ENCODE data around the gene LETM1.
A peak's percentile ranks its signal among the peaks of the same experiment; 100 is the strongest.
"Not testable (repeated sequence)": the region's sequence is repeated elsewhere in the genome, so short reads cannot be mapped to it uniquely, and the experiment has no call there.

Gene LETM1

GRCh38 chr4:1851575-1852410 is 4.2 kb downstream of the LETM1 start:
- no peak for DNase-seq (ENCODE audit: low spot score)

GRCh38 chr4:1851160-1851559 is 4.8 kb downstream of the LETM1 start:
- DNase-seq (ENCODE audit: low spot score) = no peak

- DNase-seq (ENCODE audit: low spot score) = no peak
These were observed 5.7 kb downstream of the LETM1 start for GRCh38 chr4:1850276-1850675.

GRCh38 chr4:1846580-1846979 is 9.4 kb downstream of the LETM1 start:
- no peak for DNase-seq (ENCODE audit: low spot score)

GRCh38 chr4:1844618-1845017 is 11.3 kb downstream of the LETM1 start:
- not testable (repeated sequence) for DNase-seq (ENCODE audit: low spot score)

GRCh38 chr4:1843852-1844251 is 12.1 kb downstream of the LETM1 start:
- DNase-seq (ENCODE audit: low spot score) = peak; percentile 51

- DNase-seq (ENCODE audit: low spot score) = no peak
These were observed 12.9 kb downstream of the LETM1 start for GRCh38 chr4:1842993-1843448.

- DNase-seq (ENCODE audit: low spot score) = no peak
These were observed 13.5 kb downstream of the LETM1 start for GRCh38 chr4:1842339-1842895.

- no peak for DNase-seq (ENCODE audit: low spot score)
These were observed 14.1 kb downstream of the LETM1 start for GRCh38 chr4:1841887-1842210.

- no peak for DNase-seq (ENCODE audit: low spot score)
These were observed 14.6 kb downstream of the LETM1 start for GRCh38 chr4:1841201-1841886.

GRCh38 chr4:1839282-1839681 is 16.7 kb downstream of the LETM1 start:
- DNase-seq (ENCODE audit: low spot score) = no peak

GRCh38 chr4:1837069-1837468 is 18.9 kb downstream of the LETM1 start:
- no peak for DNase-seq (ENCODE audit: low spot score)

GRCh38 chr4:1836650-1837049 is 19.3 kb downstream of the LETM1 start:
- DNase-seq (ENCODE audit: low spot score) = no peak

- not testable (repeated sequence) for DNase-seq (ENCODE audit: low spot score)
These were observed 20.1 kb downstream of the LETM1 start for GRCh38 chr4:1835836-1836235.

- DNase-seq (ENCODE audit: low spot score) = no peak
These were observed 21.7 kb downstream of the LETM1 start for GRCh38 chr4:1834047-1834775.

GRCh38 chr4:1833307-1834046 is 22.5 kb downstream of the LETM1 start:
- no peak for DNase-seq (ENCODE audit: low spot score)

- DNase-seq (ENCODE audit: low spot score) = no peak
These were observed 23.3 kb downstream of the LETM1 start for GRCh38 chr4:1832690-1833089.

GRCh38 chr4:1831331-1831730 is 24.6 kb downstream of the LETM1 start:
- no peak for DNase-seq (ENCODE audit: low spot score)

GRCh38 chr4:1830642-1831228 is 25.2 kb downstream of the LETM1 start:
- no peak for DNase-seq (ENCODE audit: low spot score)

GRCh38 chr4:1830234-1830633 is 25.7 kb downstream of the LETM1 start:
- no peak for DNase-seq (ENCODE audit: low spot score)

Data from globus pallidus (tissue), 1 donor.